ENCODE data around the gene PHETA1.

The PHETA1 gene

GRCh38 chr12:111330800-111331752 lies 37.8 kb downstream of the PHETA1 start:
- DNase-seq (ENCODE audit: insufficient read length, low spot score) (no peak), FAIRE-seq (peak; percentile 39)

DNA sequence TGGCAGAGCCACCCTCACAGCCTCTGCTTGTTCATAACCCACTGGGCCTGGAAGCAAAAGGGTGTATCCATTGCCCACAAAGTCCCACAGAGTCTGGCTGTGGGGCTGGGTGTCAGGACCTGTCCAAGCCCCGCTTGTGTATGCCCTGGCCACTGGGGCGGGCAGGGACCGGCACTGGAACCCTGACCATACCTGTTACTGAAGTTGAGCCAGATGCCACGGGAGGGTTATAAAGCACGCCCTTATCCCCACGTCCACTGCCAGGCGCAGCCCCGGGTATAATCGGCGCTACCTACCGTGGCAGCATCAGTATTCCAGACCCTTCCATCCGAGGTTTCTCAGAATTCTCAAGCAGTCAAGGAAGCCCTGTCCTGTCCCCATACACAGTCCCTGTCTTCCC lies 40.8 kb downstream of the PHETA1 start:
- no peak for DNase-seq (ENCODE audit: insufficient read length, low spot score)
- FAIRE-seq: no peak

- no peak for FAIRE-seq
- no peak for DNase-seq (ENCODE audit: insufficient read length, low spot score)
These were observed 41.4 kb downstream of the PHETA1 start for GRCh38 chr12:111327474-111327873.

DNA sequence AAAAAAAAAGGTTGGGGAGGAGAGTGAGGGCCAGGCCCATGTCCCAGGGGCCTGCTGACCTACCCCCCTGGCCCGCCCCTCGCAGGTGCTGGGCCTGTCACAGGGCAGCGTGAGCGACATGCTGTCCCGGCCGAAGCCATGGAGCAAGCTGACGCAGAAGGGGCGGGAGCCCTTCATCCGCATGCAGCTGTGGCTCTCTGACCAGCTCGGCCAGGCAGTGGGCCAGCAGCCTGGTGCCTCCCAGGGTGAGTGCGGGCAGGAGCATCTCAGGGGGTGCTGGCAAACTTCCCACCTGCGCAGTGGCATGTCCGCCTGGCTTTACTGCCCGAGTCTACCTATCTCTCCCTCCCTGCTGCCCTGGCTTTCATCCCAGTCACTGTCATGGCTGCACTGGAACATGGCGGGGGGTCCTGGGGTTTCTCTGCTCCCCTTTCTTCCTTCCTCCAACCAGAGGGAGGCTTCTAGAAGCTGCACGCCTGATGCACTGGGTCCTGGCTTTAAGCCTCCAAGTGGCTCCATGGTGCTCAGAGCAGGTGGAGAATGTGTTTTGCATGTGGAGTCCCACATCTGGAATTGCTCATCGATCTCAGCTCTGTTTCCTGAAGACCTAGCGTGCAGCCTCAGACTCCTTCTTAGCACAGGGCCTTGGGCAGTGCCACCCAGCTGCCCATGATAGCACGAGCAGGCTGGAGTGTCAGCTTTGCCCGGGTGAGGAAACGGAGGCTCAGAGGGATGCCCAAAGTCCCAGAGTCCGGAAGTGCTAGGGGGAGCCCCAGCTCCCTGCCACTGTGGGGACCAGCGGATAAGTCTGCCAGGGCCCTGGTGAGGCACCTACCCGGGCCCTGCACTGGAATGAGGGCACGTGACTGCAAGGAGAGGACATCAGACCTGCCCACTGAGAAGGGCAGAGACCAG lies 46.3 kb downstream of the PHETA1 start:
- DNase-seq (ENCODE audit: insufficient read length, low spot score): no peak
- FAIRE-seq: no peak

- FAIRE-seq: no peak
These were observed 47.6 kb downstream of the PHETA1 start for GRCh38 chr12:111321317-111321716.

DNA sequence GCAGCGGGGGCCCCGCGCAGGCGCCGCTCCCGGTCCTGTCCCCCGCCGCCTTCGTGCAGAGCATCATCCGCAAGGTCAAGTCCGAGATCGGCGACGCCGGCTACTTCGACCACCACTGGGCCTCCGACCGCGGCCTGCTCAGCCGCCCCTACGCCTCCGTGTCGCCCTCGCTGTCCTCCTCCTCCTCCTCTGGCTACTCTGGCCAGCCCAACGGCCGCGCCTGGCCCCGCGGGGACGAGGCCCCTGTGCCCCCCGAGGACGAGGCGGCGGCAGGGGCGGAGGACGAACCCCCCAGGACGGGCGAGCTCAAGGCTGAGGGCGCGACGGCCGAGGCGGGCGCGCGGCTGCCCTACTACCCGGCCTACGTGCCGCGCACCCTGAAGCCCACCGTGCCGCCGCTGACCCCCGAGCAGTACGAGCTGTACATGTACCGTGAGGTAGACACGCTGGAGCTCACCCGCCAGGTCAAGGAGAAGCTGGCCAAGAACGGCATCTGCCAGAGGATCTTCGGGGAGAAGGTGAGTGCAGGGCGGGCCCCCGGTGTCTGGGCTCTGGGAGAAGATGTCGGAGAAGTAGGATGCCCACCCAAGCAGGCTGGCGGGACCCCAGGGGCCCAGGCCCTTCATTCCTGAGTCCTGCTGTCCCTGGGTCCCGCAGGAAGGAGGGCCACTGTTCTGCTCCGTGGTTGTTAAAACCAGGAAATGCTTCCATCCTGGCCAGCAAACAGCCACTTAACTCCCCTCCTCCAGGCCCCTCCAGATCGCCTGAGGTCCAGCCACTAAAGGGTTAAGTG lies 48.4 kb downstream of the PHETA1 start:
- DNase-seq (ENCODE audit: insufficient read length, low spot score) (no peak), FAIRE-seq (no peak)

More at GRCh38 chr12:111321317-111321716, 47.6 kb downstream of the PHETA1 start:
- no peak for DNase-seq (ENCODE audit: insufficient read length, low spot score)

- FAIRE-seq: no peak
These were observed 49.2 kb downstream of the PHETA1 start for GRCh38 chr12:111319600-111320257.

GRCh38 chr12:111318450-111318849 lies 50.4 kb downstream of the PHETA1 start:
- FAIRE-seq (no peak), DNase-seq (ENCODE audit: insufficient read length, low spot score) (no peak)

More at GRCh38 chr12:111319600-111320257, 49.2 kb downstream of the PHETA1 start:
- no peak for DNase-seq (ENCODE audit: insufficient read length, low spot score)

- FAIRE-seq (no peak), DNase-seq (ENCODE audit: insufficient read length, low spot score) (no peak)
These were observed 52.2 kb downstream of the PHETA1 start for GRCh38 chr12:111316671-111317070.

DNA sequence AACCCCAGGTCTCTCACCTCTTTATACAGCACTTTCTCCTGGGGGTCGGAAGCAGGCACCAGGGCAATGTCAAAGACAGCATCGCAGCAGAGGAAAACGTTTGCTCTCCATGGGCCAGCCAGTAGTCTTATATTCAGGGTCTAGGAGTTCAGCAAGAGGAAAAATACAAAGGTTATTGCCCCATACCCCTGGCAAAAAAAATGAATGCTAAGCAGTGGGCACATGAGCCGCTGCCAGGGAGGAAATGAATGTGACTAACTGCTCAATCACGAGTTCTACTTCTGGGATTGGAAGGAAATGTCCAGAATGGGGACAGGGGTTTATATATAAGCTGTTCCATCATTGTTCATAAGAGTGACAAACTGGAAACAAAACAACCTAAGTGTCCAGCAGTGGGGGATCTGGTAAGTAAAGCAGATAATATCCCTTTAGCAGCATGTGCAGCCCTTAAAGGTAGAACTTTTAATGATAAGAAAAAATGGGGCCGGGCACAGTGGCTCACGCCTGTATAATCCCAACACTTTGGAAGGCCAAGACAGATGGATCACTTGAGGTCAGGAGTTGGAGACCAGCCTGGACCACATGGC lies 53.8 kb downstream of the PHETA1 start:
- FAIRE-seq: no peak

GRCh38 chr12:111313833-111314259 lies 55.0 kb downstream of the PHETA1 start:
- FAIRE-seq: peak; percentile 77
- DNase-seq (ENCODE audit: insufficient read length, low spot score): peak; percentile 98

More for the DNA sequence above, 53.8 kb downstream of the PHETA1 start:
- DNase-seq (ENCODE audit: insufficient read length, low spot score): no peak

GRCh38 chr12:111312708-111313107 lies 56.2 kb downstream of the PHETA1 start:
- no peak for DNase-seq (ENCODE audit: insufficient read length, low spot score)
- FAIRE-seq: no peak

DNA sequence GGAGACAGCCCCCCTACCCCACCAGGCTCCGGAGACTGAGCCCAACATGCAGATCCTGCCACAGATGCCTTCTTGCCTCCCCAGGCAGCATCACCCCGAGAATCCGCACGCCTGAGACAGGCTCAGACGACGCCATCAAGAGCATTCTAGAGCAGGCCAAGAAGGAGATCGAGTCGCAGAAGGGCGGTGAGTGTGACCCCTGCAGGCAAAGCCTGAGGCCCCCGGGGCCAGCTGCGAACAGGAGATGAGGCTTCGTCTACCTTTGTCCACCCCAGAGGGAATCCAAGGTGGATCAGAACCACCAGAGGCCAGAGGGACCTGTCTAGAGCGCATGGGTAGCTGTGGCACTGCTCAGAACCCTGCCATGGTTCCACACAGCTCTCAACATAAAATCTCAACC lies 56.9 kb downstream of the PHETA1 start:
- no peak for DNase-seq (ENCODE audit: insufficient read length, low spot score)
- FAIRE-seq: no peak

DNA sequence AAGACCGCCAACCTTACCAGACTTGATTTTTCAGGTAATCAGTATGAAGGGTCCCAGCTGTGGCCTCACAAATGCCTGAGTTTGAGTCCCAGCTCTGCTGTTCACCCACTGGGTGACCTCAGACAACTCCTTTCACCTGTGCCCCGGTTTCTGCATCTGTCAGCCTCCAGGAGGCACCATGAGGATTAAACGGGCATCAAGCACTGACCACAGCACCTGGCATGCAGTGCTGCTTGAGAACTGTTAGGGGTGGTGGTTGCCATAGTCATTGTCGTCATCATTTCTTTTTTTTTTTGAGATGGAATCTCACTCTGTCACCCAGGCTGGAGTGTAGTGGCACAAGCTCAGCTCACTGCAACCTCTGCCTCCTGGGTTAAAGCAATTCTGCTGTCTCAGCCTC lies 57.9 kb downstream of the PHETA1 start:
- FAIRE-seq: no peak

More for the DNA sequence above, 57.9 kb downstream of the PHETA1 start:
- DNase-seq (ENCODE audit: insufficient read length, low spot score): no peak
